Bronchial epithelial cell (primary cell): ENCODE measurements around the gene MAPK1. TPM values are rescaled to one million over a fixed set of nuclear protein-coding genes. Genes with fewer than 3 reads are reported as not detected.
"Not testable (repeated sequence)": the region's sequence is repeated elsewhere in the genome, so short reads cannot be mapped to it uniquely, and the experiment has no call there.

Experiments used
- DNase-seq: peaks from one replicate; pipeline ENCODE4 v3.0.0-alpha.2; 2010; ENCODE audit warnings: low read depth
- FAIRE-seq: peaks from 2 replicates; lab custom pipeline; 2011; peaks lifted over from hg19 to GRCh38; lab: Jason Lieb, UNC
- H3K27me3 ChIP-seq: 2 replicates; pipeline ENCODE4 v1.5.1; 2011; ENCODE audit warnings: low read length; ENCODE audit not compliant: control insufficient read depth, insufficient read depth
- H3K36me3 ChIP-seq: 2 replicates; pipeline ENCODE4 v1.5.1; 2011; ENCODE audit warnings: low read length; ENCODE audit not compliant: control insufficient read depth, insufficient read depth
- H3K4me3 ChIP-seq: 2 replicates; pipeline ENCODE4 v1.5.1; 2011; ENCODE audit warnings: mild to moderate bottlenecking, low read depth, low read length, control low read depth
- CTCF ChIP-seq: IDR thresholded peaks from 2 replicates; pipeline ENCODE4 v1.5.1; 2011; ENCODE audit warnings: mild to moderate bottlenecking, moderate library complexity, low read length, control low read depth, inconsistent platforms; ENCODE audit not compliant: insufficient read depth, severe bottlenecking
- total RNA-seq: library from RNA; depleted of rRNA; stranded (reverse); fragments of >200 nt; gene quantifications from 2 replicates; pipeline ENCODE4 v1.2.1, GENCODE V29; 2014

The MAPK1 gene
- total RNA-seq, 1 donor from 2014 or later = 44.0 TPM

- DNase-seq (no peak), FAIRE-seq (no peak)
- H3K4me3 ChIP-seq = no peak overlapping the region
- no peaks in the 10 kb centered on the region for H3K27me3 ChIP-seq
- no peaks in the 10 kb centered on the region for H3K36me3 ChIP-seq
- TF ChIP-seq CTCF = no peak
These were observed 40.4 kb upstream of the MAPK1 start for GRCh38 chr22:21907638-21908522.

- not testable (repeated sequence) for FAIRE-seq, H3K36me3 ChIP-seq, DNase-seq, H3K27me3 ChIP-seq, H3K4me3 ChIP-seq
These were observed 37.8 kb upstream of the MAPK1 start for GRCh38 chr22:21905234-21905633.

GRCh38 chr22:21904250-21904789 is 36.9 kb upstream of the MAPK1 start:
- no peak for DNase-seq
- no peak for TF ChIP-seq CTCF
- Histone ChIP-seq H3K36me3 (no peaks in the 10 kb centered on the region), H3K4me3 (no peak overlapping the region), H3K27me3 (no peaks in the 10 kb centered on the region)
- FAIRE-seq = no peak

GRCh38 chr22:21903283-21903682 is 35.8 kb upstream of the MAPK1 start:
- Histone ChIP-seq H3K36me3 (no peaks in the 10 kb centered on the region), H3K27me3 (no peaks in the 10 kb centered on the region), H3K4me3 (no peak overlapping the region)
- TF ChIP-seq CTCF = no peak
- DNase-seq = no peak
- no peak for FAIRE-seq

- Histone ChIP-seq H3K27me3 (no peaks in the 10 kb centered on the region), H3K4me3 (no peak overlapping the region), H3K36me3 (no peaks in the 10 kb centered on the region)
- no peak for FAIRE-seq
- no peak for TF ChIP-seq CTCF
- DNase-seq = no peak
These were observed 35.0 kb upstream of the MAPK1 start for GRCh38 chr22:21902296-21903087.

GRCh38 chr22:21898354-21898896 is 31.0 kb upstream of the MAPK1 start:
- no peak overlapping the region for H3K4me3 ChIP-seq

More at GRCh38 chr22:21898354-21898896, 31.0 kb upstream of the MAPK1 start:
- Histone ChIP-seq H3K36me3 (no peaks in the 10 kb centered on the region), H3K27me3 (no peaks in the 10 kb centered on the region)
- DNase-seq = no peak
- no peak for FAIRE-seq
- TF ChIP-seq CTCF = no peak
